ENCODE measurements around the gene MLST8.

The MLST8 gene

GRCh38 chr16:2231016-2231931 lies 26.0 kb downstream of the MLST8 start:
- no peak overlapping the region for H3K27ac Mint-ChIP-seq
- H3K4me3 Mint-ChIP-seq, result no peak overlapping the region
- H3K4me1 Mint-ChIP-seq, result peaks cover 3 to 15% of the 10 kb centered on the region in 2 donors
- no peak for DNase-seq
- peaks cover 36 to 45% of the 10 kb centered on the region in 2 donors for H3K36me3 Mint-ChIP-seq
- H3K27me3 Mint-ChIP-seq, result no peaks in the 10 kb centered on the region
- ATAC-seq (replicated peaks), result no peak
- H3K9me3 Mint-ChIP-seq, result no peaks in the 10 kb centered on the region

- no peaks in the 10 kb centered on the region for H3K27me3 Mint-ChIP-seq
- peaks cover 0 to 10% of the 10 kb centered on the region in 2 donors for H3K4me1 Mint-ChIP-seq
- ATAC-seq (replicated peaks) (no peak), DNase-seq (no peak)
- no peak overlapping the region for H3K4me3 Mint-ChIP-seq
- H3K36me3 Mint-ChIP-seq, result peaks cover 34 to 45% of the 10 kb centered on the region in 2 donors
- no peaks in the 10 kb centered on the region for H3K9me3 Mint-ChIP-seq
- H3K27ac Mint-ChIP-seq, result no peak overlapping the region
Observed at GRCh38 chr16:2232094-2232990, 27.1 kb downstream of the MLST8 start.

- ATAC-seq (replicated peaks), result no peak
- no peak overlapping the region for H3K4me3 Mint-ChIP-seq
- peaks cover 34 to 45% of the 10 kb centered on the region in 2 donors for H3K36me3 Mint-ChIP-seq
- no peak for DNase-seq
- H3K27me3 Mint-ChIP-seq, result no peaks in the 10 kb centered on the region
- H3K27ac Mint-ChIP-seq, result no peak overlapping the region
- peaks cover 0 to 10% of the 10 kb centered on the region in 2 donors for H3K4me1 Mint-ChIP-seq
- no peaks in the 10 kb centered on the region for H3K9me3 Mint-ChIP-seq
Observed at GRCh38 chr16:2233046-2233775, 28.0 kb downstream of the MLST8 start.

GRCh38 chr16:2233872-2234812 lies 28.9 kb downstream of the MLST8 start:
- Mint-ChIP-seq H3K27me3 (no peaks in the 10 kb centered on the region), H3K4me1 (peaks cover 0 to 10% of the 10 kb centered on the region in 2 donors), H3K36me3 (peaks cover 32 to 41% of the 10 kb centered on the region in 2 donors), H3K27ac (peak overlapping the region; percentile 87), H3K4me3 (peak overlapping the region in 1 of 2 donors; percentile 21), H3K9me3 (no peaks in the 10 kb centered on the region)
- DNase-seq (no peak), ATAC-seq (replicated peaks) (no peak)

GRCh38 chr16:2234813-2235170 lies 29.5 kb downstream of the MLST8 start:
- H3K27me3 Mint-ChIP-seq, result no peaks in the 10 kb centered on the region
- no peak overlapping the region for H3K27ac Mint-ChIP-seq
- no peaks in the 10 kb centered on the region for H3K9me3 Mint-ChIP-seq
- ATAC-seq (replicated peaks), result no peak
- no peak overlapping the region for H3K4me3 Mint-ChIP-seq
- peaks cover 30 to 38% of the 10 kb centered on the region in 2 donors for H3K36me3 Mint-ChIP-seq
- DNase-seq, result no peak
- H3K4me1 Mint-ChIP-seq, result peaks cover 0 to 10% of the 10 kb centered on the region in 2 donors

- H3K4me1 Mint-ChIP-seq, result peaks cover 0 to 10% of the 10 kb centered on the region in 2 donors
- DNase-seq, result no peak
- H3K4me3 Mint-ChIP-seq, result no peak overlapping the region
- ATAC-seq (replicated peaks), result no peak
- H3K27ac Mint-ChIP-seq, result no peak overlapping the region
- peaks cover 27 to 34% of the 10 kb centered on the region in 2 donors for H3K36me3 Mint-ChIP-seq
- no peaks in the 10 kb centered on the region for H3K27me3 Mint-ChIP-seq
- H3K9me3 Mint-ChIP-seq, result no peaks in the 10 kb centered on the region
Observed at GRCh38 chr16:2235234-2235651, 30.0 kb downstream of the MLST8 start.

GRCh38 chr16:2235695-2236336 lies 30.6 kb downstream of the MLST8 start:
- H3K9me3 Mint-ChIP-seq, result no peaks in the 10 kb centered on the region
- peak; percentile 12 to 13 for ATAC-seq (replicated peaks)
- DNase-seq, result no peak
- peaks cover 0 to 10% of the 10 kb centered on the region in 2 donors for H3K4me1 Mint-ChIP-seq
- H3K27me3 Mint-ChIP-seq, result no peaks in the 10 kb centered on the region
- peaks cover 25 to 31% of the 10 kb centered on the region in 2 donors for H3K36me3 Mint-ChIP-seq
- H3K4me3 Mint-ChIP-seq, result no peak overlapping the region
- H3K27ac Mint-ChIP-seq, result no peak overlapping the region

GRCh38 chr16:2236337-2237101 lies 31.3 kb downstream of the MLST8 start, which contains the start of gene DNASE1L2:
Gene DNASE1L2, plus strand, starts transcription at chr16:2236444. Its CDS starts 373 bp downstream, at chr16:2236817.
- H3K27me3 Mint-ChIP-seq, result no peaks in the 10 kb centered on the region
- DNase-seq (no peak), ATAC-seq (replicated peaks) (peak; percentile 15 to 38)
- peaks cover 0 to 10% of the 10 kb centered on the region in 2 donors for H3K4me1 Mint-ChIP-seq
- peaks cover 25 to 31% of the 10 kb centered on the region in 2 donors for H3K36me3 Mint-ChIP-seq
- H3K27ac Mint-ChIP-seq, result no peak within 1 kb of the TSS
- no peaks in the 10 kb centered on the region for H3K9me3 Mint-ChIP-seq
- H3K4me3 Mint-ChIP-seq, result no peak within 1 kb of the TSS

- Mint-ChIP-seq H3K4me3 (no peak overlapping the region), H3K4me1 (peaks cover 0 to 10% of the 10 kb centered on the region in 2 donors), H3K27ac (no peak overlapping the region), H3K36me3 (peaks cover 23 to 28% of the 10 kb centered on the region in 2 donors), H3K27me3 (no peaks in the 10 kb centered on the region), H3K9me3 (no peaks in the 10 kb centered on the region)
- DNase-seq (no peak), ATAC-seq (replicated peaks) (no peak)
Observed at GRCh38 chr16:2237102-2237482, 31.8 kb downstream of the MLST8 start.

- H3K4me3 Mint-ChIP-seq, result no peak overlapping the region
Observed at GRCh38 chr16:2237493-2238149, 32.4 kb downstream of the MLST8 start.

GRCh38 chr16:2238150-2238837 lies 33.0 kb downstream of the MLST8 start:
- DNase-seq (no peak), ATAC-seq (replicated peaks) (no peak)
- Mint-ChIP-seq H3K36me3 (peaks cover 31% of the 10 kb centered on the region in 2 donors), H3K4me1 (peaks cover 0 to 10% of the 10 kb centered on the region in 2 donors), H3K9me3 (no peaks in the 10 kb centered on the region), H3K27me3 (no peaks in the 10 kb centered on the region), H3K27ac (no peak overlapping the region), H3K4me3 (no peak overlapping the region)

More at GRCh38 chr16:2237493-2238149, 32.4 kb downstream of the MLST8 start:
- H3K27me3 Mint-ChIP-seq, result no peaks in the 10 kb centered on the region
- H3K27ac Mint-ChIP-seq, result no peak overlapping the region
- H3K9me3 Mint-ChIP-seq, result no peaks in the 10 kb centered on the region
- H3K4me1 Mint-ChIP-seq, result peaks cover 0 to 10% of the 10 kb centered on the region in 2 donors
- ATAC-seq (replicated peaks) (no peak), DNase-seq (no peak)
- peaks cover 27 to 31% of the 10 kb centered on the region in 2 donors for H3K36me3 Mint-ChIP-seq

Data from stimulated activated naive B cell treated with anti-CD40 and anti-IgM and Interleukin-4, amounts not matched to agents 10 μg/mL and 1 μg/mL and 100 μg/mL, for 72 hours (primary cell).